Amniotic epithelial cell (primary cell): ENCODE results near the gene OR2T29.
"Not testable (repeated sequence)": the region's sequence is repeated elsewhere in the genome, so short reads cannot be mapped to it uniquely, and the experiment has no call there.

Source experiments
- DNase-seq: peaks from one replicate; pipeline ENCODE4 v3.0.0-alpha.2; 2010; ENCODE audit warnings: low read depth

Gene OR2T29

GRCh38 chr1:248562672-248563071 is at the start of gene OR2T29:
TSS of gene OR2T29 (minus strand) at chr1:248562772. CDS start at chr1:248559491, 3,281 bp downstream.
- not testable (repeated sequence) for DNase-seq

- no peak for DNase-seq
These were observed 49.4 kb upstream of the OR2T29 start for GRCh38 chr1:248611883-248612414.

GRCh38 chr1:248610301-248610700 is 47.7 kb upstream of the OR2T29 start:
- DNase-seq, result no peak

GRCh38 chr1:248599396-248599795 is 36.8 kb upstream of the OR2T29 start:
- DNase-seq, result no peak

GRCh38 chr1:248597589-248597988 is 35.0 kb upstream of the OR2T29 start, which contains the start of gene OR2T10:
TSS of gene OR2T10 (minus strand) at chr1:248597700. CDS start at chr1:248593768, 3,932 bp downstream.
- DNase-seq, result no peak

GRCh38 chr1:248596615-248597014 is 34.0 kb upstream of the OR2T29 start:
- DNase-seq, result no peak

- no peak for DNase-seq
These were observed 30.7 kb upstream of the OR2T29 start for GRCh38 chr1:248593226-248593625.

- DNase-seq, result no peak
These were observed 30.1 kb upstream of the OR2T29 start for GRCh38 chr1:248592655-248593054.

GRCh38 chr1:248590055-248590454 is 27.5 kb upstream of the OR2T29 start:
- DNase-seq, result no peak

- no peak for DNase-seq
These were observed 26.8 kb upstream of the OR2T29 start for GRCh38 chr1:248589334-248589733.

- no peak for DNase-seq
These were observed 22.7 kb upstream of the OR2T29 start for GRCh38 chr1:248585266-248585665.

- no peak for DNase-seq
These were observed 13.8 kb upstream of the OR2T29 start for GRCh38 chr1:248576260-248576980.

GRCh38 chr1:248574657-248575056 is 12.1 kb upstream of the OR2T29 start, which contains the start of gene OR2T34:
TSS of gene OR2T34 (minus strand) at chr1:248574757. CDS start at chr1:248574757, 0 bp downstream.
- DNase-seq, result not testable (repeated sequence)

- DNase-seq, result not testable (repeated sequence)
These were observed 11.3 kb upstream of the OR2T29 start for GRCh38 chr1:248573856-248574255.

- DNase-seq, result not testable (repeated sequence)
These were observed 9.5 kb upstream of the OR2T29 start for GRCh38 chr1:248572049-248572448.

- not testable (repeated sequence) for DNase-seq
These were observed 8.2 kb upstream of the OR2T29 start for GRCh38 chr1:248570811-248571210.

- not testable (repeated sequence) for DNase-seq
These were observed 6.5 kb upstream of the OR2T29 start for GRCh38 chr1:248569049-248569448.

- DNase-seq, result not testable (repeated sequence)
These were observed 3.2 kb upstream of the OR2T29 start for GRCh38 chr1:248565530-248566373.

GRCh38 chr1:248551027-248551426 is 11.5 kb downstream of the OR2T29 start:
- not testable (repeated sequence) for DNase-seq

GRCh38 chr1:248547383-248547782 is 15.2 kb downstream of the OR2T29 start:
- DNase-seq, result not testable (repeated sequence)

- not testable (repeated sequence) for DNase-seq
These were observed 25.1 kb downstream of the OR2T29 start for GRCh38 chr1:248537449-248537848.

- DNase-seq, result no peak
These were observed 40.7 kb downstream of the OR2T29 start for GRCh38 chr1:248521856-248522255.
